Keratinocyte (primary cell): Measurements from ENCODE around the gene RAB30. TPM values are rescaled to one million over a fixed set of nuclear protein-coding genes. Genes with fewer than 3 reads are reported as not detected.

ENCODE experiments used
- DNase-seq: peaks from one replicate; pipeline ENCODE4 v3.0.0-alpha.2; 2011; ENCODE audit warnings: low read depth, missing footprints, low spot score
- FAIRE-seq: peaks from 2 replicates; lab custom pipeline; 2011; peaks lifted over from hg19 to GRCh38; lab: Jason Lieb, UNC
- H2AFZ ChIP-seq: 2 replicates; pipeline ENCODE4 v1.6.0; 2012; ENCODE audit warnings: low read length, control low read depth, inconsistent platforms; ENCODE audit not compliant: control insufficient read depth
- H3K27ac ChIP-seq: 2 replicates; pipeline ENCODE4 v1.5.1; 2011; ENCODE audit warnings: low read length; ENCODE audit not compliant: control insufficient read depth, insufficient read depth
- H3K27me3 ChIP-seq: 3 replicates; pipeline ENCODE4 v1.6.0; 2011; ENCODE audit warnings: low read length; ENCODE audit not compliant: control insufficient read depth, insufficient read depth; ENCODE audit errors: extremely low read depth
- H3K36me3 ChIP-seq, 2 experiments: 2 replicates in 1 of 2; 3 replicates in 1 of 2; pipeline ENCODE4 v1.5.1; 2011; ENCODE audit warnings: low read length in 2 of 2, mild to moderate bottlenecking in 1 of 2; ENCODE audit not compliant: control insufficient read depth in 2 of 2, insufficient read depth in 2 of 2; ENCODE audit errors: extremely low read depth in 1 of 2
- H3K4me1 ChIP-seq: 3 replicates; pipeline ENCODE4 v1.5.1; 2011; ENCODE audit warnings: low read length; ENCODE audit not compliant: control insufficient read depth, insufficient read depth; ENCODE audit errors: extremely low read depth
- H3K4me2 ChIP-seq: 3 replicates; pipeline ENCODE4 v1.6.0; 2011; ENCODE audit warnings: low read depth, low read length; ENCODE audit not compliant: control insufficient read depth, insufficient read depth; ENCODE audit errors: extremely low read depth
- H3K4me3 ChIP-seq, 3 experiments: fragments of 200-600 bp in 1 of 3; sonication (generic) in 1 of 3; 2 replicates in 2 of 3; 3 replicates in 1 of 3; pipeline ENCODE4 v1.5.1; 2011 to 2016; ENCODE audit warnings: low read length in 3 of 3, mild to moderate bottlenecking in 3 of 3, control low read depth in 2 of 3, inconsistent platforms in 1 of 3, low read depth in 1 of 3, mixed read lengths in 1 of 3, mixed run types in 1 of 3, moderate library complexity in 1 of 3; ENCODE audit not compliant: control insufficient read depth in 2 of 3, insufficient read depth in 2 of 3; ENCODE audit errors: extremely low read depth in 1 of 3
- H3K79me2 ChIP-seq: 2 replicates; pipeline ENCODE4 v1.6.0; 2012; ENCODE audit warnings: low read length; ENCODE audit not compliant: control insufficient read depth, insufficient read depth
- H3K9ac ChIP-seq: 3 replicates; pipeline ENCODE4 v1.6.0; 2011; ENCODE audit warnings: low read length; ENCODE audit not compliant: control insufficient read depth, insufficient read depth; ENCODE audit errors: extremely low read depth
- H3K9me1 ChIP-seq: 3 replicates; pipeline ENCODE4 v1.6.0; 2011; ENCODE audit warnings: low read length; ENCODE audit not compliant: control insufficient read depth, insufficient read depth; ENCODE audit errors: extremely low read depth
- H3K9me3 ChIP-seq: 2 replicates; pipeline ENCODE4 v1.5.1; 2012; ENCODE audit warnings: low read depth, low read length; ENCODE audit not compliant: control insufficient read depth
- H4K20me1 ChIP-seq: 3 replicates; pipeline ENCODE4 v1.6.0; 2011; ENCODE audit warnings: low read length; ENCODE audit not compliant: control insufficient read depth, insufficient read depth; ENCODE audit errors: extremely low read depth
- CTCF ChIP-seq, 3 experiments: IDR thresholded peaks in 1 of 3; conservative IDR thresholded peaks in 1 of 3; optimal IDR thresholded peaks in 1 of 3; 2 replicates in 2 of 3; 3 replicates in 1 of 3; pipeline versions ENCODE3 to v1.5.1; 2011; ENCODE audit warnings: low read length in 3 of 3, mild to moderate bottlenecking in 3 of 3, moderate library complexity in 2 of 3, control low read depth in 1 of 3, inconsistent platforms in 1 of 3; ENCODE audit not compliant: insufficient read depth in 2 of 3; ENCODE audit errors: extremely low read depth in 1 of 3
- EZH2 ChIP-seq: IDR thresholded peaks from one replicate; pipeline ENCODE4 v1.6.1; 2012; ENCODE audit warnings: inconsistent platforms, mild to moderate bottlenecking, low read length, moderate library complexity
- dilution Hi-C: fragments of 300-500 bp; cut with MboI; formaldehyde crosslinking; loops from one replicate; pipeline ENCODE4 v1.7.0; 2020; ENCODE audit warnings: low sequenced_read_pairs; ENCODE audit not compliant: extremely low pct_ligation_motif_present
- polyA plus RNA-seq, 5 experiments: library from polyadenylated mRNA; depleted of rRNA in 3 of 5; stranded (reverse) in 3 of 5; stranded (forward) in 1 of 5; unstranded in 1 of 5; fragments of >200 nt; gene quantifications; 1 replicate in 1 of 5; 2 replicates in 3 of 5; 3 replicates in 1 of 5; pipeline versions ENCODE4 v1.2.1 to v1.2.3, GENCODE V29; 2011 to 2012; ENCODE audit warnings: missing spikeins in 2 of 5, low read depth in 1 of 5, low replicate concordance in 1 of 5

The RAB30 gene
- polyA plus RNA-seq, 1 donor (not counting 4 experiments of a cell fraction or from before 2014, with no cell fraction given): 9.3 TPM

DNA sequence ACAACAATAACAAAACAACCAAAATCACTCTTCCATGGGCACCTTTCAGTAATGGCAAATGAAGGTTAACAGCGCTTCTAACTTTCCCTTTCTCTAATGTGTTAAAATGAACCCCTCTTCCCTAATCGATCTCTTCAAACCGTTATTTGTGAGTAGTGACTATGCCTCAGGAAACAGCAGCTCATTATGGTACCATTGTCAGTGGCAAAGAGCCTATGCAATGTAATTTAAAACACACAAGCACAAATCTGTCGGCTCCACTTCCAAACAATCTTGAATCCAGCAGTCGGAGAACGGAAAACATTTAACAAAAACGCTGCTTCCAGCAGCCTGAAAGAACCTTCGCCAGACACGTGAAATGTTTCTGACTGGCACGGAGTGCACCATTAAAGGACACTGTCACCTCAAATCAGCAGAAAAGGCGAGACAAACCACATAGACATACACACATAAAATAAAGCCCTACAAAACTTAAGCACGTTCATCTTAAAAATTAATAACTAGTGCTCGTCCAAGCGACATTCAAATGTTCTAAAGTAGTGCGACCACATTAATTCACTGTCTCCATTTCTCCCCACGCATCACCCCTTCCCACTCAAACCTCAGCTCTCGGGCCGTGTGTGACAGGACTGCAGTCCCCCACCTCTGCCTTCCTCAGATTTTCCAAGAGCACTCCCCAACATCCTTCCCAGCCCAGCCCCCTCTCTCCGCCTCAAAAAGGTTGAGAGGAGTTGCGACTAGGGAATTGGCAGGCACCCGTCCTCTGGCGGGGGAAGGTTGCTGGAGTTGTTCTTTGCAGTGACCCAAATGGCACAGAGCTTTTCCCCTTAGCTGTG lies 748 bp downstream of the RAB30 start:
- H3K27me3 ChIP-seq: no peaks in the 10 kb centered on the region
- FAIRE-seq: no peak
- peaks cover 22% of the 10 kb centered on the region for H3K4me1 ChIP-seq
- peak overlapping the region; percentile 59 to 83 (median 75) for H3K4me3 ChIP-seq
- H3K4me2 ChIP-seq: peak overlapping the region; percentile 95
- peak overlapping the region; percentile 80 for H2AFZ ChIP-seq
- no peak for TF ChIP-seq EZH2
- no peak for TF ChIP-seq CTCF (optimal IDR thresholded peaks at IDR 0.05 in 1 of 3, IDR thresholded peaks at IDR 0.05 in 1 of 3, conservative IDR thresholded peaks at IDR 0.05 in 1 of 3; ENCODE audit: extremely low read depth in 1 of 3, insufficient read depth in 2 of 3, low read length in 3 of 3)
- H3K9me3 ChIP-seq: no peaks in the 10 kb centered on the region
- dilution Hi-C loops: no loop called here
- no peak for DNase-seq
- no peaks in the 10 kb centered on the region for H4K20me1 ChIP-seq
- H3K79me2 ChIP-seq: peaks cover 50% of the 10 kb centered on the region
- H3K9me1 ChIP-seq: no peaks in the 10 kb centered on the region
- H3K9ac ChIP-seq: peak overlapping the region; percentile 98
- H3K36me3 ChIP-seq: peaks cover 0 to 8% of the 10 kb centered on the region in 2 experiments
- peak overlapping the region; percentile 94 for H3K27ac ChIP-seq

DNA sequence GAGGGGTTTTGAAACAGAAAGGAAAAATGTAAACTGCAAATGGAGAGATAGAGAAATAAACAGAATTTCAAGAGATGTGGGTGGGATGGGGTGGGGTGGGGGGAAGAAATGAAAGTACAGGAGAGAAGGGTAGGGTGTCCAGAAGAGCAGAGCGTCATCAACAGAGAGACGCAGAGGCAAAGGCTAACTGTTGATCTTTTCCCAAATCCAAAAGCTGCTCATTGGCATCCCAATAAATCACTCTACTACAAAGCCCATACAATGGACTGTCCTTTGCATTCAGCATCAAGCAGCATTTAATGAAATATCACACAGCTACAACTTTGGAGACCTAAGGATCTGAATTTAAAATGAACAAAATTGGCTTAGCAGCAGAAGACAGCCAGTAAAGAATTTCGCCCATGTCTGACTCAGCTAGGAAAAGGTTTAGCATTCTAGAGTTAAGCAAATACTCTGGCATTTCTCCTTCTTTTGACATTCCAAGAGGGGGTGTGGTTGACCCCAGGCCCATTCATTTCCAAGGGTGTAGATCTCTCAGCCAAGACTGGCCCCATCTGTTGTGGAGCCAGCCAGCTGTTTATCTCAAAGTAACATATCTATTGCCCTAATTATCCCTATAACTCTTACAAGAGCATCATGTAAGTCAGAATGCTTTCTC lies 1.5 kb downstream of the RAB30 start:
- peak overlapping the region; percentile 59 to 83 (median 75) for H3K4me3 ChIP-seq
- dilution Hi-C loops: no loop called here
- H3K27me3 ChIP-seq: no peaks in the 10 kb centered on the region
- DNase-seq (no peak), FAIRE-seq (no peak)
- no peaks in the 10 kb centered on the region for H3K9me1 ChIP-seq
- peak overlapping the region; percentile 95 for H3K4me2 ChIP-seq
- H4K20me1 ChIP-seq: no peaks in the 10 kb centered on the region
- peaks cover 0 to 8% of the 10 kb centered on the region in 2 experiments for H3K36me3 ChIP-seq
- peak overlapping the region; percentile 98 for H3K9ac ChIP-seq
- H3K9me3 ChIP-seq: no peaks in the 10 kb centered on the region
- peak overlapping the region; percentile 94 for H3K27ac ChIP-seq
- peaks cover 22% of the 10 kb centered on the region for H3K4me1 ChIP-seq
- H2AFZ ChIP-seq: no peak overlapping the region
- peaks cover 54% of the 10 kb centered on the region for H3K79me2 ChIP-seq
- TF ChIP-seq CTCF (optimal IDR thresholded peaks at IDR 0.05 in 1 of 3, IDR thresholded peaks at IDR 0.05 in 1 of 3, conservative IDR thresholded peaks at IDR 0.05 in 1 of 3; ENCODE audit: extremely low read depth in 1 of 3, insufficient read depth in 2 of 3, low read length in 3 of 3): no peak
- TF ChIP-seq EZH2: no peak
